GM23338 (cell line): ENCODE results near the gene CCNK. TPM values are rescaled to one million over a fixed set of nuclear protein-coding genes. Genes with fewer than 3 reads are reported as not detected.

Experiments
- ATAC-seq: fragments of 200-7000 bp; cut with Tn5 transposase; 3 replicates; pipeline ENCODE4 v1.9.1; 2020
- DNase-seq: peaks from one replicate; pipeline ENCODE4 v3.0.0-alpha.2; 2015; ENCODE audit warnings: low spot score
- H2AFZ ChIP-seq: fragments of 200-600 bp; sonication (generic); 2 replicates; pipeline ENCODE4 v1.8.0; 2016; ENCODE audit warnings: antibody characterized with exemption, mild to moderate bottlenecking, moderate library complexity
- H3F3A ChIP-seq: fragments of 200-600 bp; sonication (generic); replicated peaks from 2 replicates; pipeline ENCODE4 v1.8.0; 2017; ENCODE audit warnings: antibody characterized with exemption, mixed run types, low read depth
- H3K27ac ChIP-seq: fragments of 200-600 bp; sonication (generic); 2 replicates; pipeline ENCODE4 v1.6.1; 2016; ENCODE audit warnings: low read depth
- H3K27me3 ChIP-seq: fragments of 200-600 bp; sonication (generic); 2 replicates; pipeline ENCODE4 v1.8.0; 2016; ENCODE audit warnings: mild to moderate bottlenecking, mixed run types, moderate library complexity; ENCODE audit not compliant: insufficient read depth
- H3K36me3 ChIP-seq: fragments of 200-600 bp; sonication (generic); 2 replicates; pipeline ENCODE4 v1.8.0; 2016; ENCODE audit warnings: mild to moderate bottlenecking; ENCODE audit not compliant: insufficient read depth
- H3K4me1 ChIP-seq: fragments of 200-600 bp; sonication (generic); 2 replicates; pipeline ENCODE4 v1.8.0; 2016; ENCODE audit warnings: mild to moderate bottlenecking, moderate library complexity; ENCODE audit not compliant: insufficient read depth
- H3K4me2 ChIP-seq: fragments of 200-600 bp; sonication (generic); 2 replicates; pipeline ENCODE4 v1.7.1; 2017; ENCODE audit warnings: mixed run types
- H3K4me3 ChIP-seq: fragments of 200-600 bp; sonication (generic); 2 replicates; pipeline ENCODE4 v1.6.1; 2016; ENCODE audit warnings: mixed run types
- H3K79me2 ChIP-seq: fragments of 200-600 bp; sonication (generic); replicated peaks from 2 replicates; pipeline ENCODE4 v1.8.0; 2017; ENCODE audit warnings: mild to moderate bottlenecking; ENCODE audit not compliant: insufficient read depth
- H3K9me2 ChIP-seq: fragments of 200-600 bp; sonication (generic); 2 replicates; pipeline ENCODE4 v1.8.0; 2017; ENCODE audit not compliant: insufficient read depth
- H4K20me1 ChIP-seq: fragments of 200-600 bp; sonication (generic); replicated peaks from 2 replicates; pipeline ENCODE4 v1.8.0; 2017; ENCODE audit warnings: mild to moderate bottlenecking; ENCODE audit not compliant: insufficient read depth
- H3K27ac Mint-ChIP-seq: 2 replicates; pipeline ENCODE4 v1.8.0; 2020; ENCODE audit warnings: inconsistent platforms, mild to moderate bottlenecking, moderate library complexity, mixed read lengths
- H3K27me3 Mint-ChIP-seq: 3 replicates; pipeline ENCODE4 v1.8.0; 2022; ENCODE audit warnings: low read depth, mild to moderate bottlenecking, moderate library complexity, mixed read lengths, inconsistent platforms; ENCODE audit not compliant: insufficient read depth, poor library complexity
- H3K36me3 Mint-ChIP-seq: 3 replicates; pipeline ENCODE4 v1.8.0; 2021; ENCODE audit warnings: low read depth, mild to moderate bottlenecking, inconsistent platforms, moderate library complexity, mixed read lengths
- H3K4me1 Mint-ChIP-seq: 3 replicates; pipeline ENCODE4 v1.8.0; 2020; ENCODE audit warnings: mild to moderate bottlenecking, inconsistent platforms, mixed read lengths
- H3K4me3 Mint-ChIP-seq: 3 replicates; pipeline ENCODE4 v1.8.0; 2021; ENCODE audit warnings: moderate library complexity, mild to moderate bottlenecking, inconsistent platforms, mixed read lengths
- H3K9me3 Mint-ChIP-seq: 3 replicates; pipeline ENCODE4 v1.8.0; 2020; ENCODE audit warnings: moderate library complexity, mild to moderate bottlenecking, inconsistent platforms, mixed read lengths
- CREB1 ChIP-seq: fragments of 250-450 bp; sonication (Bioruptor Pico); IDR thresholded peaks from 2 replicates; pipeline ENCODE4 v1.5.0; 2020; ENCODE audit warnings: low read depth, mild to moderate bottlenecking, moderate library complexity
- ETS1 ChIP-seq: IDR thresholded peaks from 2 replicates; pipeline ENCODE4 v1.6.1; 2016; ENCODE audit warnings: antibody characterized with exemption
- EZH2 ChIP-seq: fragments of 200-600 bp; sonication (generic); IDR thresholded peaks from one replicate; pipeline ENCODE4 v1.8.0; 2017; ENCODE audit warnings: antibody characterized with exemption, mild to moderate bottlenecking, low read depth; ENCODE audit not compliant: unreplicated experiment
- JUNB ChIP-seq: IDR thresholded peaks from one replicate; pipeline ENCODE4 v1.6.1; 2016; ENCODE audit warnings: antibody characterized with exemption; ENCODE audit not compliant: unreplicated experiment
- NANOG ChIP-seq: IDR thresholded peaks from 2 replicates; pipeline ENCODE4 v1.6.1; 2016; ENCODE audit warnings: antibody characterized with exemption, borderline replicate concordance
- POLR2AphosphoS5 ChIP-seq: IDR thresholded peaks from 2 replicates; pipeline ENCODE4 v1.6.1; 2016; ENCODE audit warnings: antibody characterized with exemption, low read depth
- REST ChIP-seq: IDR thresholded peaks from one replicate; pipeline ENCODE4 v1.6.1; 2018; ENCODE audit warnings: antibody characterized with exemption; ENCODE audit not compliant: unreplicated experiment
- STAT1 ChIP-seq: IDR thresholded peaks from one replicate; pipeline ENCODE4 v1.6.1; 2016; ENCODE audit warnings: antibody characterized with exemption; ENCODE audit not compliant: unreplicated experiment
- ZNF114 ChIP-seq: fragments of 250-450 bp; sonication (Bioruptor Pico); IDR thresholded peaks from 2 replicates; pipeline ENCODE4 v1.5.0; 2020; ENCODE audit warnings: mild to moderate bottlenecking, moderate library complexity
- polyA plus RNA-seq: library from polyadenylated mRNA; unstranded; fragments of >200 nt; fragmentation: Nextera tagmentation; extraction: Ambion mirVana; gene quantifications from 2 replicates; pipeline ENCODE4 v1.2.1, GENCODE V29; 2016
- total RNA-seq: library from RNA; depleted of rRNA; stranded (reverse); fragments of >200 nt; shearing (Covaris generic); gene quantifications from 2 replicates; pipeline ENCODE4 v1.2.3, GENCODE V29; 2014
- TF ChIP-seq, protein P1 (sequence below): fragments of 250-450 bp; sonication (Bioruptor Pico); IDR thresholded peaks from 2 replicates; pipeline ENCODE4 v1.5.0; 2020; ENCODE audit warnings: mild to moderate bottlenecking, moderate library complexity

The CCNK gene
- total and polyA plus RNA-seq, 2 experiments from 2014 or later, result 54.0 to 60.6 TPM

DNA sequence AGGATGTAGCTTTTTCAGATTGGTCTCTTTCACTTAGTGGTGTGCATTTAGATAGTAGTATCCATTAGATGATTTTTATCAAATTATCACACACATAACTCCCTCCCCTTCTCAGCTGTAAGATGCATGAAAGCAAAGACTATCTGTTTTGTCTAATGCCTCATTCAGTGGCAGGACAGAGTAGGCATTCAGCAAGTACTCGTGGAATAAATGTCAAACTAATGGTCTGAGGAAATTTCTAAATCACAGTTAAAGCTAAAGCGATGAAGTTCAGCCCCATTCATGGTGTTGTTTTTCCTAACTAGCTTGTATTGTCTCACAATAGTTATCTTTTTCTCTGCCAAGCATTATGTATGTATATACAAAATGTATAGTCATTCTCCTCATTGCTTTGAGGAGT, 16.1 kb downstream of the CCNK start:
- DNase-seq (no peak), ATAC-seq (no peak)
- Mint-ChIP-seq H3K4me1 (peaks cover 3% of the 10 kb centered on the region; the same call in 2 of the 3 replicates), H3K36me3 (peaks cover 48% of the 10 kb centered on the region), H3K9me3 (no peaks in the 10 kb centered on the region), H3K4me3 (no peak overlapping the region), H3K27me3 (no peaks in the 10 kb centered on the region), H3K27ac (no peak overlapping the region)
- H3K27ac ChIP-seq, result no peak overlapping the region
- peaks cover 29% of the 10 kb centered on the region for H3K79me2 ChIP-seq
- H4K20me1 ChIP-seq, result peaks cover 23% of the 10 kb centered on the region; the same call in 1 of the 2 replicates
- H3K4me2 ChIP-seq, result no peak overlapping the region
- H3K36me3 ChIP-seq, result peaks cover 57% of the 10 kb centered on the region
- 0 out of 2 replicates have a peak, but pooled peaks cover 3% of the 10 kb centered on the region for H3F3A ChIP-seq
- H2AFZ ChIP-seq, result no peak overlapping the region
- TF ChIP-seq JUNB (no peak), CREB1 (CRISPR knock-in tag) (no peak), STAT1 (no peak), POLR2AphosphoS5 (no peak), REST (no peak), ZNF114 (CRISPR knock-in tag) (no peak), NANOG (no peak), EZH2 (no peak)
- no peaks in the 10 kb centered on the region for H3K27me3 ChIP-seq
- no peaks in the 10 kb centered on the region for H3K9me2 ChIP-seq
- peaks cover 5% of the 10 kb centered on the region; the same call in 1 of the 2 replicates for H3K4me1 ChIP-seq
- H3K4me3 ChIP-seq, result no peak overlapping the region

GRCh38 chr14:99497894-99498293, 16.7 kb downstream of the CCNK start:
- Mint-ChIP-seq H3K4me1 (peaks cover 6% of the 10 kb centered on the region; the same call in 2 of the 3 replicates), H3K27ac (no peak overlapping the region), H3K9me3 (no peaks in the 10 kb centered on the region), H3K27me3 (peaks cover 2% of the 10 kb centered on the region), H3K36me3 (peaks cover 54% of the 10 kb centered on the region), H3K4me3 (no peak overlapping the region)
- H4K20me1 ChIP-seq, result peaks cover 21% of the 10 kb centered on the region; the same call in 1 of the 2 replicates
- ATAC-seq, result no peak
- H3K79me2 ChIP-seq, result peaks cover 23% of the 10 kb centered on the region
- H3K4me2 ChIP-seq, result no peak overlapping the region
- no peak overlapping the region for H3K4me3 ChIP-seq
- H3K4me1 ChIP-seq, result peaks cover 11% of the 10 kb centered on the region; the same call in 1 of the 2 replicates
- H3K36me3 ChIP-seq, result peaks cover 53% of the 10 kb centered on the region
- H3K27ac ChIP-seq, result no peak overlapping the region
- H3F3A ChIP-seq, result 0 out of 2 replicates have a peak, but pooled peaks cover 4% of the 10 kb centered on the region
- DNase-seq, result no peak
- H3K9me2 ChIP-seq, result no peaks in the 10 kb centered on the region
- no peak overlapping the region for H2AFZ ChIP-seq
- no peaks in the 10 kb centered on the region for H3K27me3 ChIP-seq
- no peak for TF ChIP-seq ETS1
- TF ChIP-seq, protein P1, sequence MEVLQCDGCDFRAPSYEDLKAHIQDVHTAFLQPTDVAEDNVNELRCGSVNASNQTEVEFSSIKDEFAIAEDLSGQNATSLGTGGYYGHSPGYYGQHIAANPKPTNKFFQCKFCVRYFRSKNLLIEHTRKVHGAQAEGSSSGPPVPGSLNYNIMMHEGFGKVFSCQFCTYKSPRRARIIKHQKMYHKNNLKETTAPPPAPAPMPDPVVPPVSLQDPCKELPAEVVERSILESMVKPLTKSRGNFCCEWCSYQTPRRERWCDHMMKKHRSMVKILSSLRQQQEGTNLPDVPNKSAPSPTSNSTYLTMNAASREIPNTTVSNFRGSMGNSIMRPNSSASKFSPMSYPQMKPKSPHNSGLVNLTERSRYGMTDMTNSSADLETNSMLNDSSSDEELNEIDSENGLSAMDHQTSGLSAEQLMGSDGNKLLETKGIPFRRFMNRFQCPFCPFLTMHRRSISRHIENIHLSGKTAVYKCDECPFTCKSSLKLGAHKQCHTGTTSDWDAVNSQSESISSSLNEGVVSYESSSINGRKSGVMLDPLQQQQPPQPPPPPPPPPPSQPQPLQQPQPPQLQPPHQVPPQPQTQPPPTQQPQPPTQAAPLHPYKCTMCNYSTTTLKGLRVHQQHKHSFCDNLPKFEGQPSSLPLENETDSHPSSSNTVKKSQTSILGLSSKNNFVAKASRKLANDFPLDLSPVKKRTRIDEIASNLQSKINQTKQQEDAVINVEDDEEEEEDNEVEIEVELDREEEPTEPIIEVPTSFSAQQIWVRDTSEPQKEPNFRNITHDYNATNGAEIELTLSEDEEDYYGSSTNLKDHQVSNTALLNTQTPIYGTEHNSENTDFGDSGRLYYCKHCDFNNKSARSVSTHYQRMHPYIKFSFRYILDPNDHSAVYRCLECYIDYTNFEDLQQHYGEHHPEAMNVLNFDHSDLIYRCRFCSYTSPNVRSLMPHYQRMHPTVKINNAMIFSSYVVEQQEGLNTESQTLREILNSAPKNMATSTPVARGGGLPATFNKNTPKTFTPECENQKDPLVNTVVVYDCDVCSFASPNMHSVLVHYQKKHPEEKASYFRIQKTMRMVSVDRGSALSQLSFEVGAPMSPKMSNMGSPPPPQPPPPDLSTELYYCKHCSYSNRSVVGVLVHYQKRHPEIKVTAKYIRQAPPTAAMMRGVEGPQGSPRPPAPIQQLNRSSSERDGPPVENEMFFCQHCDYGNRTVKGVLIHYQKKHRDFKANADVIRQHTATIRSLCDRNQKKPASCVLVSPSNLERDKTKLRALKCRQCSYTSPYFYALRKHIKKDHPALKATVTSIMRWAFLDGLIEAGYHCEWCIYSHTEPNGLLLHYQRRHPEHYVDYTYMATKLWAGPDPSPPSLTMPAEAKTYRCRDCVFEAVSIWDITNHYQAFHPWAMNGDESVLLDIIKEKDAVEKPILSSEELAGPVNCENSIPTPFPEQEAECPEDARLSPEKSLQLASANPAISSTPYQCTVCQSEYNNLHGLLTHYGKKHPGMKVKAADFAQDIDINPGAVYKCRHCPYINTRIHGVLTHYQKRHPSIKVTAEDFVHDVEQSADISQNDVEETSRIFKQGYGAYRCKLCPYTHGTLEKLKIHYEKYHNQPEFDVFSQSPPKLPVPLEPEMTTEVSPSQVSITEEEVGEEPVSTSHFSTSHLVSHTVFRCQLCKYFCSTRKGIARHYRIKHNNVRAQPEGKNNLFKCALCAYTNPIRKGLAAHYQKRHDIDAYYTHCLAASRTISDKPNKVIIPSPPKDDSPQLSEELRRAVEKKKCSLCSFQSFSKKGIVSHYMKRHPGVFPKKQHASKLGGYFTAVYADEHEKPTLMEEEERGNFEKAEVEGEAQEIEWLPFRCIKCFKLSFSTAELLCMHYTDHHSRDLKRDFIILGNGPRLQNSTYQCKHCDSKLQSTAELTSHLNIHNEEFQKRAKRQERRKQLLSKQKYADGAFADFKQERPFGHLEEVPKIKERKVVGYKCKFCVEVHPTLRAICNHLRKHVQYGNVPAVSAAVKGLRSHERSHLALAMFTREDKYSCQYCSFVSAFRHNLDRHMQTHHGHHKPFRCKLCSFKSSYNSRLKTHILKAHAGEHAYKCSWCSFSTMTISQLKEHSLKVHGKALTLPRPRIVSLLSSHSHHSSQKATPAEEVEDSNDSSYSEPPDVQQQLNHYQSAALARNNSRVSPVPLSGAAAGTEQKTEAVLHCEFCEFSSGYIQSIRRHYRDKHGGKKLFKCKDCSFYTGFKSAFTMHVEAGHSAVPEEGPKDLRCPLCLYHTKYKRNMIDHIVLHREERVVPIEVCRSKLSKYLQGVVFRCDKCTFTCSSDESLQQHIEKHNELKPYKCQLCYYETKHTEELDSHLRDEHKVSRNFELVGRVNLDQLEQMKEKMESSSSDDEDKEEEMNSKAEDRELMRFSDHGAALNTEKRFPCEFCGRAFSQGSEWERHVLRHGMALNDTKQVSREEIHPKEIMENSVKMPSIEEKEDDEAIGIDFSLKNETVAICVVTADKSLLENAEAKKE (CRISPR knock-in tag), result no peak
